GM18498 (cell line): Measurements from ENCODE around the gene SEC31B.

Experiments used
- ATAC-seq: cut with Tn5 transposase; IDR thresholded peaks from one replicate; pipeline ENCODE4 v1.9.1; 2021; ENCODE audit warnings: mild to moderate bottlenecking, moderate library complexity; ENCODE audit not compliant: unreplicated experiment

SEC31B gene

GRCh38 chr10:100448951-100449350 is 70.7 kb downstream of the SEC31B start:
- no peak for ATAC-seq

- no peak for ATAC-seq
Observed at GRCh38 chr10:100447663-100448062, 72.0 kb downstream of the SEC31B start.

DNA sequence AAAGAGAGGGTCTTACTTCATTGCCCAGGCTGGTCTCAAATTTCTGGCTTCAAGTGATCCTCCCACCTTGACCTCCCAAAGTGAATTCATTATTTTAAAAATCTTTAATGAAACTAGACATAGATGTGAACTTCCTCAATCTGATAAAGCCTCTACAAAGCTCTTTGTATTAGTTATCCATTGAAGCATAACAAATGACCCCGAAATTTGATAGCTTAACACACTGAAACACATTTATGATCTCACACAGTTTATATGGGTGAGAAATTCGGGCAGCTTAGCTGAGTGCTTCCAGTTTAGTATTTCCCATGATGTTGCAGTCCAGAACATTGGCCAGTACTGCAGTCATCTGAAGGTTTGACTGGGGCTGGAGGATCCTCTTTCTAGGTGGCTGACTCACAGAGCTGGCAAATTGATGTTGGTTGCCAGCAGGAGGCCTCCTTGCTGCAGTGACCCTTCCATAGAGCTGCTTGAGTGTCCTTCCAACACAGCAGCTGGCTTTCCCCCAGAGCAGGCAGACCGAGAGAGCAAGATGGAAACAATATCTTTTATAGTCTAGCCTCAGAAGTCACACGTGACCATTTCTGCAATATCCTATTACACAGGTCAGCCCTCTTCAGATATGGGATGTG is 73.4 kb downstream of the SEC31B start:
- no peak for ATAC-seq

- no peak for ATAC-seq
Observed at GRCh38 chr10:100442548-100442947, 77.1 kb downstream of the SEC31B start.

DNA sequence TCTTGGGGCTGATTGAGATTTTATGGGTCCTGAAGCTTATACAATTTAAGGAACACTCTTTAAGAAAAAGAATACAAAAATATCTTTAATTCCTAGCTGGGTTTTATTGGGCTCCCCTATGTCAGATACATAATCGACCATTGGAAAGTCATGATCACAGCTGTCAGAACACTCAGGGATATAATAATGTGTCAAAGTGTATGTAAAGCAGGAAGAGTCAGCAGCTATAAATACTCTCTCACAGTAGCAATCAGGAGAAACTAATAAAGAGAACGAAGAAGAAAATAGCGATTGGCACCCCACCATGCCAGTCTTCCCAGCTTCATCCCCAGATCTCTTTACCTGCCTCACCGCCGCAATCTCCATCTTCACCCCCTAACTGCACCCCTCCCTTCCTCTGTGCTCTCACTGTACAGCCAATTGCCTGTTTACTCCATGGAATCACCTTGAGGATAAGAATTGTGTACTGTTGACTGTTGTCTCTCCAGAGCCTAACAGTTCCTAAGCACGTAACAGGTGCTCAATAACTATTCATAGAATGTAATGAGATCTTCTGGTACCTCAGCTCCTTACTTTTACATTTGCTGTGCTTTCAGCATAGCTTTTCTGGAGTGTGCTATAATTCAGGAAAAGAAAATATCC is 80.9 kb downstream of the SEC31B start:
- no peak for ATAC-seq
